ENCODE measurements around the gene ARL4A.

Gene ARL4A

DNA sequence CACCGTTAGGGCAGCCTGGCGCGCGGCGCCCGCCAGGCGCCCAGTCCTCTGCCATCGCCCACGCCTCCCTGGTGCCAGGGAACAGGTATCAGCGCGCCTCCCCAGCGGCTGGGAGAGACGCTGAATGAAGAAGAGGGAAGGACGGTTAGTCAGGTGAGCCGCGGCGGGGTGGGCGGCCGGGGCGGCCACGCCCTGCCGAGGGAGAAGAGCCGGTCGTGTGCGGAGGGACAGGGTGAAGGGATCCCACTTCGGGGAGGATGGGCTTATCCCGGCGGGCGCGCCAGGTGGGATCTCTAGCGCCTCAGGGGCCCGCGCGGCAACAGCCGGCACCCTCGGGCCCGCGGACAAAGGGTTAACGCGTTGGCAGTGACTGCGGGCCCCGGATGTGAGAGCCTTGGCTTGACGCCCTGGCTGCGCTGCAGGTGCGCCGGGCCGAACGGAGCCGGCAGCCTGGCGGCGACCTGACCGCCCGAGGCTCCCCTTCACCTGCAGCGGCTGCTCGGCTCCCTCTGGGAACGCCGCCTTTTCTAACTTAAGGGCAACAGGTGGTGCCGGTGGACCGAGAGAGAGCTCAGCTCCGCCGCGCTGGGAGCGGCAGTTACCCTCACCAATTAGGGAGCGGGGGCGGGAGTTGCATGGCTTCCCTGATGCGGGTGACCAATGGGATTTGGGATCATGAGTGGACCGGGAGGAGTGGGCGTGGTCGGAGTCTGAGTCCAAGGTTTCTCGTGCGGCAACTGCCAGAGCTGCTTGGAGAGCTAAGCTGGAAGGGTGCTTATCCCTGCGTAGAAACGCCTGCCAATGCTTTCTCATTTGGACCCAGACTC is at the start of gene ARL4A:
Gene ARL4A, plus strand, starts transcription at position 743 of the 827 bp plus-strand sequence. CDS start 622 bp downstream, outside the sequence.
- ChIA-PET CTCF (interaction anchor here (0.6 to 2.5 kb wide), 24 partner anchors 10 to 580 kb away, joined by 3 to 22 read pairs (median 4); partner anchors contain the start of gene SCIN), POLR2A (no interaction called here)
- peak; percentile 12 for TF ChIP-seq CTCF (IDR thresholded peaks at IDR 0.05; ENCODE audit: control extremely low read depth, extremely low read depth, low read depth, missing control alignments)
- peak; percentile 87 for DNase-seq (ENCODE audit: extremely low spot score)

DNA sequence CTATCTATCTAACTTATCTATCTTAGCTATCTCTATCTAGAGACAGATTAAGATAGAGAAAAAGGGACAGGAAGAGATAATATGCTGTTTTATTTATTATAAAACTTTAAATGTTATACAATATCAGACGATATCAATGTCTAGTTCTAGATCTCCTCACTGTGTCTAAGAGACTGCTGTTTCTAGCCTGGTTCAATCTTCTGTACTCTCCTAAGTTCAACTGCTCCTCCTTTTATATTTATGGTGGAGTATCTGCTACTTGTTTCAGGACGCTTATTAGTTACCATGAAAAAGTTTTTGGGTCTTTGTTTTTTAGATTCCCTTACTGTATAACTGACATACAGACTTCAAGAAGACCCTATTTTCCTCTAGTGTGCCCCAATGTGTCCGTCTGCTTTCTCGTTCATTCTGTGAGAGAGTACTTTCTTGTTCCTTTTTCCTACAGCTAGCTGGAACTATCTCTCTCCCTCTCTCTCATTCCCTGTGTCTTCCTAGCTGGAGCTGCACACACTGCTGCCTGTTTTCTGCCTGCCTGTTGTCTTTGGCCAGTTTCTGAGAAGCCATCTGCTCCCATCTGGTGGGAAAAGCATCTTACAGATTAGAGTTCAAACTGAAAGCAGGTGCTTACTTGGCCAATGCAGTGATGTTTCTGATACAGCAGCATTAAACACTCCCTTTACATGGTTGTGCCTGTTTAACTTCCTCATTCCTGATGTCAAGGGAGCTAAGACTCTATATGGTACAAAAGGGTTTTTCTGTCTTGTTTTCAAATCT is 49.4 kb upstream of the ARL4A start:
- CTCF ChIA-PET: interaction anchor here (0.5 to 1.9 kb wide), 20 partner anchors 7 to 628 kb away, joined by 3 to 13 read pairs (median 4); partner anchors contain the start of gene ARL4A
- no peak for DNase-seq (ENCODE audit: extremely low spot score)
- POLR2A ChIA-PET: no interaction called here
- TF ChIP-seq CTCF (IDR thresholded peaks at IDR 0.05; ENCODE audit: control extremely low read depth, extremely low read depth, low read depth, missing control alignments): no peak

DNA sequence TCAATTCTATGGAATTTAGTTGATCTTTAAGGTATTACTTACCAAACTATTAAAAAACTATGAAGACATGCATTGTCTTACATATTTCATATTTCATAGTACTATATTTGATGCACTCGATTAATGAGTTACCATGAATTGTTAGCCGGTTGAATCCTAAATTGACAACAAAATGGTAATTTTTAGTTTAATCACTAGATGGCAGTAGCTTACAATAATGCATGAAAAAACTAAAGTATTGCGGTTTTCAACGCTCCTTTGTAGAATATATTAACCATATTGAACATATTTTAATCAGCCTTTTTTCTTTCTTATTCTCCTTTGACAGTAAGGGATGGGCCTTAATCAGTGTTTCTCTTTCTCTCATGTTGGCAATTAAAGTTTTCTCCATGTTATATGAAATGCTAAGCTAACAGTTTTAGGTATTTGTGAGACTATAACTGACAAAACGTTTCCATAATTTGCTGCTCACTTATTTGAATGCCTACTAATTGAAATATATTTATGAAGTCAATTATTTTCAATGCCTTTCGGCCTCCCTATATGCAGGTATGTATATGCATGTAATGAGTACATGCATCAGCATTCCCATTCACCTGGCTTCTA is 48.5 kb upstream of the ARL4A start:
- peak; percentile 45 for TF ChIP-seq CTCF (IDR thresholded peaks at IDR 0.05; ENCODE audit: control extremely low read depth, extremely low read depth, low read depth, missing control alignments)
- CTCF ChIA-PET: interaction anchor here (0.7 to 1.9 kb wide), 22 partner anchors 8 to 636 kb away, joined by 3 to 13 read pairs (median 4); partner anchors contain the start of gene ARL4A
- peak; percentile 17 for DNase-seq (ENCODE audit: extremely low spot score)
- POLR2A ChIA-PET: no interaction called here

GRCh38 chr7:12640299-12641096 is 46.9 kb upstream of the ARL4A start:
- no peak for DNase-seq (ENCODE audit: extremely low spot score)
- POLR2A ChIA-PET: no interaction called here
- CTCF ChIA-PET: interaction anchor here (0.7 to 1.5 kb wide), 4 partner anchors 9 to 622 kb away, joined by 3 to 5 read pairs (median 4); no protein-coding TSS in a partner anchor
- TF ChIP-seq CTCF (IDR thresholded peaks at IDR 0.05; ENCODE audit: control extremely low read depth, extremely low read depth, low read depth, missing control alignments): no peak

DNA sequence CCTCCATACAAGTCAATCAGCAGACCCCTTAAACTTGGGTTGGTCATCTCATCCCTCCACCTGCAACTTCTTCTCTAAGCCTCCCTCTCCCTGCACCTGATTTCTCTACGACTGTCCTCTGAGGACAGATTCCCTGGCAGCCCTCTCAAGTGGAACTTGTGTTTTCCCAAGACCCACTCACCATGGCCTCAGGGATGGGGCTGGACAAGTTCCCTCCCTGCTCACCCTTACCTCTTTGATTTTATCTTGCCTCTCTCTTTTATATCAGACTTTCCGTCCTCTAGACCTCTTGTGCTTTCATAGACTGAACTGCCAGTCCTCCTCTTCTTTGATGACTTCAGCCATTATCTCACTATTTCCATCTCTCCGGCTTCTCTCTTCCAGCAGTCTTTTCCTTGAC is 46.2 kb upstream of the ARL4A start:
- CTCF ChIA-PET: interaction anchor here (1.2 to 1.5 kb wide), 3 partner anchors 95 to 622 kb away, joined by 3 to 5 read pairs (median 3); no protein-coding TSS in a partner anchor
- POLR2A ChIA-PET: no interaction called here
- no peak for DNase-seq (ENCODE audit: extremely low spot score)
- no peak for TF ChIP-seq CTCF (IDR thresholded peaks at IDR 0.05; ENCODE audit: control extremely low read depth, extremely low read depth, low read depth, missing control alignments)

Measured in GM10248 (cell line).